HCT116 (cell line): Measurements from ENCODE around the gene CFAP58.

Experiments
- RAD21 ChIP-seq: IDR thresholded peaks from 2 replicates; pipeline ENCODE4 v1.6.1; 2012; ENCODE audit warnings: low read depth, mild to moderate bottlenecking
- YY1 ChIP-seq: IDR thresholded peaks from 2 replicates; pipeline ENCODE4 v1.6.1; 2011; ENCODE audit warnings: low read length, low read depth, moderate library complexity, mild to moderate bottlenecking; ENCODE audit not compliant: insufficient replicate concordance; ENCODE audit errors: extremely low read depth
- TF ChIP-seq, protein P1 (sequence below): IDR thresholded peaks from 2 replicates; pipeline ENCODE4 v1.6.1; 2012; ENCODE audit warnings: low read depth
- TF ChIP-seq, protein P2 (sequence below), 3 experiments: fragments of 200-600 bp in 1 of 3; sonication (generic) in 1 of 3; IDR thresholded peaks in 2 of 3; conservative IDR thresholded peaks in 1 of 3; 2 replicates each; pipeline ENCODE4 v1.5.1; 2012 to 2017; ENCODE audit warnings: low read depth in 2 of 3, low read length in 2 of 3, antibody characterized with exemption in 1 of 3, borderline replicate concordance in 1 of 3, control low read depth in 1 of 3, mild to moderate bottlenecking in 1 of 3, mixed read lengths in 1 of 3, mixed run types in 1 of 3, moderate library complexity in 1 of 3; ENCODE audit not compliant: insufficient read depth in 1 of 3

DNA sequence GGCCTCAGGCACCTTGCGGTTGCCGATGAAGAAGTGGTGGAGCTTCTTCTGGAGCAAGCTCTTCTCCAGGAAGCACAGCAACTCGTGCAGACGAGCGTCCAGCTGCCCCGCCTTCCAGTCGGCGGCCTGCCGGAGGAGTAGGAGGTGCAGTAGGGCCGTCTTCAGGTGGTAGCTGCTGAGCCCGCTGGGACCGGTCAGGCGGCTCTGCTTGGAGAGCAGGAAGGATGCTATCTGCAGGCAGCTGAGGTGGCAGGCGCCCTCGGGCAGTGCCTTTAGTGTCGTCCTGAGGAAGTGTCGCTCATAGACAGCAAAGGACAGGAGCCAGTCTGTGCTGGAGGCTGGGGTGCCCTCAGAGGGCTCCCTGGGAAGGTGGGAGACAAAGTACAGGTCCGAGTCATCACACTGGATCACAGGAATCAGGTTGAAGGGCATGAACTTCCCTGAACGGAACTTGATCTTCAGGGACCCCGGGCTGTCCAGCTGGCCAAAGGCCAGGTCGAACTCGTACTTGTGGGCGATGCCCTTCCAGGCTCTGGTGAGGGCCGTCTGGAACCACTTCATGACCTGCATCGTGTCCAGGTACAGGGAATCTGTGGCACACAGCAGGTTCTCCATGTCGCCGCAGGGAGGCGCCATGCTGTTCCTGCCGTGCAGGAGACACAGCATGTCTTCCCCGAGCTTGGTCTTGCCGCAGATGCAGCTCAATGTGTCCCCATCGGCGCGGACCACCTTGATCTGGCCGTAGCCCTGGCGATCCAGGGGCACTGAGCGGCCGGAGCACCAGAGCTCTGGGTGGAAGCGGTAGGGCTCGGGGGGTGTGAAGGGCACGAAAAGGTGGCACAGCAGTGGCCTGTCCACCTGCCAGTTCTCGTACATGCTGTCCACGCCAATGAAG lies 38.8 kb upstream of the CFAP58 start:
- TF ChIP-seq, protein P1, sequence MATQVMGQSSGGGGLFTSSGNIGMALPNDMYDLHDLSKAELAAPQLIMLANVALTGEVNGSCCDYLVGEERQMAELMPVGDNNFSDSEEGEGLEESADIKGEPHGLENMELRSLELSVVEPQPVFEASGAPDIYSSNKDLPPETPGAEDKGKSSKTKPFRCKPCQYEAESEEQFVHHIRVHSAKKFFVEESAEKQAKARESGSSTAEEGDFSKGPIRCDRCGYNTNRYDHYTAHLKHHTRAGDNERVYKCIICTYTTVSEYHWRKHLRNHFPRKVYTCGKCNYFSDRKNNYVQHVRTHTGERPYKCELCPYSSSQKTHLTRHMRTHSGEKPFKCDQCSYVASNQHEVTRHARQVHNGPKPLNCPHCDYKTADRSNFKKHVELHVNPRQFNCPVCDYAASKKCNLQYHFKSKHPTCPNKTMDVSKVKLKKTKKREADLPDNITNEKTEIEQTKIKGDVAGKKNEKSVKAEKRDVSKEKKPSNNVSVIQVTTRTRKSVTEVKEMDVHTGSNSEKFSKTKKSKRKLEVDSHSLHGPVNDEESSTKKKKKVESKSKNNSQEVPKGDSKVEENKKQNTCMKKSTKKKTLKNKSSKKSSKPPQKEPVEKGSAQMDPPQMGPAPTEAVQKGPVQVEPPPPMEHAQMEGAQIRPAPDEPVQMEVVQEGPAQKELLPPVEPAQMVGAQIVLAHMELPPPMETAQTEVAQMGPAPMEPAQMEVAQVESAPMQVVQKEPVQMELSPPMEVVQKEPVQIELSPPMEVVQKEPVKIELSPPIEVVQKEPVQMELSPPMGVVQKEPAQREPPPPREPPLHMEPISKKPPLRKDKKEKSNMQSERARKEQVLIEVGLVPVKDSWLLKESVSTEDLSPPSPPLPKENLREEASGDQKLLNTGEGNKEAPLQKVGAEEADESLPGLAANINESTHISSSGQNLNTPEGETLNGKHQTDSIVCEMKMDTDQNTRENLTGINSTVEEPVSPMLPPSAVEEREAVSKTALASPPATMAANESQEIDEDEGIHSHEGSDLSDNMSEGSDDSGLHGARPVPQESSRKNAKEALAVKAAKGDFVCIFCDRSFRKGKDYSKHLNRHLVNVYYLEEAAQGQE, result no peak
- TF ChIP-seq, protein P2, sequence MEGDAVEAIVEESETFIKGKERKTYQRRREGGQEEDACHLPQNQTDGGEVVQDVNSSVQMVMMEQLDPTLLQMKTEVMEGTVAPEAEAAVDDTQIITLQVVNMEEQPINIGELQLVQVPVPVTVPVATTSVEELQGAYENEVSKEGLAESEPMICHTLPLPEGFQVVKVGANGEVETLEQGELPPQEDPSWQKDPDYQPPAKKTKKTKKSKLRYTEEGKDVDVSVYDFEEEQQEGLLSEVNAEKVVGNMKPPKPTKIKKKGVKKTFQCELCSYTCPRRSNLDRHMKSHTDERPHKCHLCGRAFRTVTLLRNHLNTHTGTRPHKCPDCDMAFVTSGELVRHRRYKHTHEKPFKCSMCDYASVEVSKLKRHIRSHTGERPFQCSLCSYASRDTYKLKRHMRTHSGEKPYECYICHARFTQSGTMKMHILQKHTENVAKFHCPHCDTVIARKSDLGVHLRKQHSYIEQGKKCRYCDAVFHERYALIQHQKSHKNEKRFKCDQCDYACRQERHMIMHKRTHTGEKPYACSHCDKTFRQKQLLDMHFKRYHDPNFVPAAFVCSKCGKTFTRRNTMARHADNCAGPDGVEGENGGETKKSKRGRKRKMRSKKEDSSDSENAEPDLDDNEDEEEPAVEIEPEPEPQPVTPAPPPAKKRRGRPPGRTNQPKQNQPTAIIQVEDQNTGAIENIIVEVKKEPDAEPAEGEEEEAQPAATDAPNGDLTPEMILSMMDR (IDR thresholded peaks at IDR 0.05 in 2 of 3, conservative IDR thresholded peaks at IDR 0.05 in 1 of 3; ENCODE audit: borderline replicate concordance in 1 of 3, insufficient read depth in 1 of 3, low read depth in 2 of 3, low read length in 2 of 3), result no peak
- no peak for TF ChIP-seq YY1
- no peak for TF ChIP-seq RAD21
